NCI-H1417 treated with DMSO at 0.1 percent for 48 hours (cell line): ENCODE results near the gene PGAP2.

Source experiments
- DNase-seq: peaks from one replicate; lab custom pipeline; 2025; lab: John Stamatoyannopoulos, UW

Gene PGAP2

GRCh38 chr11:3832816-3833215 is 24.5 kb downstream of the PGAP2 start:
- DNase-seq, result no peak

- DNase-seq, result no peak
These were observed 25.1 kb downstream of the PGAP2 start for GRCh38 chr11:3833449-3833848.

- no peak for DNase-seq
These were observed 25.9 kb downstream of the PGAP2 start for GRCh38 chr11:3834349-3834663.

GRCh38 chr11:3834664-3835461 is 26.5 kb downstream of the PGAP2 start:
- DNase-seq, result no peak

GRCh38 chr11:3835751-3836150 is 27.4 kb downstream of the PGAP2 start:
- no peak for DNase-seq

- DNase-seq, result no peak
These were observed 28.5 kb downstream of the PGAP2 start for GRCh38 chr11:3836903-3837302.

GRCh38 chr11:3837793-3838192 is 29.4 kb downstream of the PGAP2 start:
- no peak for DNase-seq

GRCh38 chr11:3838504-3838903 is 30.1 kb downstream of the PGAP2 start:
- DNase-seq, result no peak

- DNase-seq, result no peak
These were observed 31.9 kb downstream of the PGAP2 start for GRCh38 chr11:3840004-3840869.

- no peak for DNase-seq
These were observed 32.6 kb downstream of the PGAP2 start, which contains the start of gene RHOG for GRCh38 chr11:3840870-3841425. RHOG (minus strand) TSS chr11:3840959; CDS start chr11:3828138, 12,821 bp downstream.

GRCh38 chr11:3841426-3842350 is 33.3 kb downstream of the PGAP2 start:
- DNase-seq, result peak; percentile 40

GRCh38 chr11:3843326-3843725 is 35.0 kb downstream of the PGAP2 start:
- DNase-seq, result no peak

- DNase-seq, result no peak
These were observed 36.9 kb downstream of the PGAP2 start for GRCh38 chr11:3845246-3845645.

- DNase-seq, result no peak
These were observed 37.3 kb downstream of the PGAP2 start for GRCh38 chr11:3845670-3846069.

- DNase-seq, result no peak
These were observed 41.0 kb downstream of the PGAP2 start for GRCh38 chr11:3849297-3849874.

GRCh38 chr11:3853545-3853842 is 45.1 kb downstream of the PGAP2 start:
- DNase-seq, result no peak

GRCh38 chr11:3853899-3854659 is 45.7 kb downstream of the PGAP2 start:
- no peak for DNase-seq

- no peak for DNase-seq
These were observed 46.3 kb downstream of the PGAP2 start for GRCh38 chr11:3854660-3854976.

- DNase-seq, result peak; percentile 45
These were observed 46.8 kb downstream of the PGAP2 start, which contains the start of gene STIM1 for GRCh38 chr11:3854977-3855807. STIM1 (plus strand) TSS chr11:3855664; CDS start chr11:3856271, 607 bp downstream.
